ENCODE data around the gene TSPAN8.

GRCh38 chr12:71092290-71092689 lies 65.5 kb downstream of the TSPAN8 start:
- TF ChIP-seq CTCF (IDR thresholded peaks at IDR 0.05) (no peak), POLR2A (IDR thresholded peaks at IDR 0.05) (no peak)

Data from heart left ventricle (tissue), 13 donors.